Measurements from ENCODE around the gene TPRA1.

Gene TPRA1

GRCh38 chr3:127588806-127589577, 1.5 kb downstream of the TPRA1 start:
- no peak for DNase-seq

DNA sequence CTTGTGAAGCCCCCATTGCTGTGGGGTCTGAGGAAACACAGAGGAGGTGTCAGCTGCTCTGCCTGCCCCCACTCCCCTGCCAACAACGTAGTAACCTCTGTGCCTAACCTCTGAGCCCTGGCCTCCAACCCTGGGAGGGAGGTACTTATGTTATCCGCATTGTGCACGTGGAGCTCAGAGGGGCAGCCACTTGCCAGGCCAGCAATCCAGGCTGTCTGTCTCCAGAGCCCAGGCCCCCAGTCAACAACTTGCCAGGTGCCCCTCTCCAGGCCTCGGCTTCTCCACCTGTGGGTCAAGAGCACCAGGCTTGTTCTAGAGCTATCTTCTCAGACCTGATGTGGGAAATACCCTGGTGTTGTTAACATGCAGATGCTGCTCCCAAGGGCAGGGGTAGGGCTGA, 2.7 kb downstream of the TPRA1 start:
- no peak for DNase-seq

GRCh38 chr3:127585813-127586413, 4.6 kb downstream of the TPRA1 start:
- no peak for DNase-seq

- no peak for DNase-seq
These were observed 5.2 kb downstream of the TPRA1 start for GRCh38 chr3:127585163-127585812.

- no peak for DNase-seq
These were observed 5.8 kb downstream of the TPRA1 start for GRCh38 chr3:127584734-127585133.

GRCh38 chr3:127580327-127581060, 10.0 kb downstream of the TPRA1 start:
- DNase-seq = no peak

DNA sequence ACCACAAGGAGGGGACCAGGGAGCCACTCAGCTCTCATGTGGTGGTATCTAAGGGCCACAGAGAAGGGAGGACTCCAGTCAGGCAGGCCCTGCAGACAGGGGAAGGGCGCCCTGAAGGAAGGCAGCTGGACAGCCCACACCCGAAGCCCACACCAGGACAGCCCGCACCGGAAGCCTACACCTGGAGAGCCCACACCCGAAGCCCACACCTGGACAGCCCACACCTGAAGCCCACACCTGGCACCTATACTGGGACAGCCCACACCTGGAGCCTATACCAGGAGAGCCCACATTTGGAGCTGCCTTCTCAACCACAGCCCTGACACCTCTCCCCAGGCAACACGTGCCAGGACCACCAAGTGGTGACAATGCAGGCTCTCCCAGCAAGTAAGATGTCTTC, 11.7 kb downstream of the TPRA1 start:
- no peak for DNase-seq

DNA sequence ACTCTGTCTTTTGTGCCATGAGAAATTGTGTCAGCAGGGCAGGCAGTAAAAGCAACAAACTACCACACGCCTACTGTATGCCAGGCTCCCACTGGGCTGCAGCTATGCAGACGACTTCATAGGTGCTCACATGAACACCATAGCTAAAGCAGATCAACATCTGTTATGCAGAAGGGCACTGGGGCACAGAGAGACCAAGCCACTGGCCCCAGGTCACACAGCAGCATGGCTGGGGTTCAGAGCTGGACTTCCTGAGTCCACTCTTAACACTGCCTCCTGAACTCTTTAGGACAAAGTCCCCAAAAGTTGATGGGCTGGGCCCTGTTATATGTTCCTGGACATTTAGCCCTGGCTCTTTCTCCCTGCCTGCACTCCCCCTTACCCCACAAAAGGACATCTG, 12.4 kb downstream of the TPRA1 start:
- no peak for DNase-seq

GRCh38 chr3:127577448-127577847, 13.1 kb downstream of the TPRA1 start:
- no peak for DNase-seq

DNA sequence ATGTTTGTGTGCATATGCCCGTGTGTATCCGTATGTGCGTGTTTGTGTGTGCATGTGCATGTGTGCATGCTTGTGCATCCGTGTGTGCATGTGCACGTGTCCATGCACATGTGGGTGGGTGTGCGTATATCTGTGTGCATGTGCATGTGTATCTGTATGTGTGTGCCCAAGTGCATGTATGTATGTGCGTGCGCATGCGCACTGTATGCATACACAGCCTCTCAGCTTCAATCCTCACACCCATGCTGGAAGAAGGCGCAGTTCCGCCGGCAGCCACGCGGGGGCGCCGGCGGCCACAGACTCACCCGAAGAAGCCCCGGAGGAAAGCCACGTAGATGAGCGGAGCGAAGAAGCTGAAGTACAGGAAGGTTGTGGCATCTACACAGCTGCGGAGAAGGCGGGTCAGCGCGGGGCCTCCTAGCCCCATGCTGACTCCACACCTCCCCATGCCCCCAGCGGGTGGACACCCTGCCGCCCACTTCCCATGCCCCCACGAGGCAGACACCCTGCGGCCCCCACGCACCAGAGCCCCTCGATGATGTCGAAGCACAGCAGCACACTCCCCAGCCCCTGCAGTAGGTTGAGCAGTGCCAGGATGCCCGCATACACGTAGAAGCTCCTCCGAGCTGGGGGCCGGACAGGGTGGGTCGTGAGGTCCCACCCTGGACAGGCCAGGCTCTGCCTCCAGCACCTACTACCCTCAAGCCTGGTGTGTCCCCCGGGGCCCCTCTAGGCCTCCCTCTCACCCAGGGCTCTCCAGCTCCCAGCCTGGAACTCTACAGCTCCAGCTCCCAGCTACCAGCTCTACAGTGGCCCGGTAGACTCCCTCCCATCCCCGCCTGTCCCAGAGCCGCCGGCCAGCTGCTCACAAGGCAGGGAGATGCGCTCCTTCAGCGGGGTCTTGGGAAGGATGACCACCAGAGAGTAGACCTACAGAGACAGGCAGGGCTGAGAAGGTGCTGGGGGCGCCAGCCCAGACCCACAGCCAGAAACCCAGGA, 15.4 kb downstream of the TPRA1 start:
- peak; percentile 90 to 93 for DNase-seq

DNA sequence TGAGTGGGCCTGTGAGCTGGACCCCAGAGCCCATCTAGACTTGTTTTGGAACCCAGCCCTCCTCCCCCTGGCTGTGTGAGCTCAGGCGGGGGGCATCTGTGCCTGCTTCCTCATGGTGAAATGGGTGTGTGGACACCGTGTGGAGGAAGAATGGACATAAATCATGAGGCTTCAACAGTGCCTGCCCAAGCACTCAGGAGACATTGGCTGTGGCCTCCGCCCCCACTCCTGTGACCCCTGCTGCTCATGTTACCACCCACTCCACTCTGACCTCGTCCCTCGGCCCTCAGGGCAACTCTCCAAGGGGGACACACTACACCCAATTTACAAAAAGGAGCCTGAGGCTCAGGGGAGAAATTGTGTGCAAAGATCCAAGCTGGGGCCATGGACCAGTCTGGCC, 16.6 kb downstream of the TPRA1 start:
- no peak for DNase-seq

DNA sequence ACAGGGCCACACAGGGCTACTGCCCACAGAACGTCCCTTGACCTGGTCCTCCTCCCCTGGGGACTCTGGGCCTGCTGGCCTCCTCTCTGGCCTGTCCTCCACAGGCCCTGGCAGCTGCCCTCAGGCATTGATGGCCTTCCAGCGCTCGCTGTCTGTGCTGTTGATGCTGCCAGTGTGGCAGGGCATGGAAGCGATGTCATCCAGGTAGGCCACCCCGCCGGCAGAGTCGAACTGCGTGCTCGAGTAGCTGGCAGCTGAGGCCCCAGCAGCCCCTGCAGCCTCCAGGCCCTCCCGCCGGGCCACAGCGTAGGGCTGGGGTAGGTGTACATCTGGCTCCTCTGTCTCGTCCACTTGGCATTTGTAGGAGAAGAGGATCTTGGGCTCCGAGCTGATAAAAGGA, 17.1 kb downstream of the TPRA1 start:
- no peak for DNase-seq

GRCh38 chr3:127572735-127573134, 17.8 kb downstream of the TPRA1 start:
- no peak for DNase-seq

DNA sequence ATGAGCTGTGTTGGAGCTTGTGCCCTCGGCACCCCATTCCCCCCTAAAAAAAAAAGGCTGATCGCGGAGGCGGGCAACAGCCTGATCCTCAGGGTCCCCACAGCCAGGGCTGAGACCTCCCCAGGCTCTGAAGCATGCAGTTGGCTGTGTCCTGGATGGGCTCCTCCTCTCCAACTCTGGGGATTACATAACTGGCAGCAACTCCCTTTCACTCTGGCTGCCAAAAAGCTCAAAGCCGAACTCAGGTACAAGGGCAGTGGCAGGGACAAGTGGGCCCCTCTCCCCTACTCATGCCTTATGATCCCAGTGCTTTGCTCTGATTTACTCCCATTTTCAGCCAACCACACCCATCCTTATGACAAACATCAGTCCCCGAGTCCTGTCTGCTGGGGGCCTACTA, 18.3 kb downstream of the TPRA1 start:
- DNase-seq = no peak

GRCh38 chr3:127570520-127570919, 20.0 kb downstream of the TPRA1 start:
- DNase-seq = no peak

DNA sequence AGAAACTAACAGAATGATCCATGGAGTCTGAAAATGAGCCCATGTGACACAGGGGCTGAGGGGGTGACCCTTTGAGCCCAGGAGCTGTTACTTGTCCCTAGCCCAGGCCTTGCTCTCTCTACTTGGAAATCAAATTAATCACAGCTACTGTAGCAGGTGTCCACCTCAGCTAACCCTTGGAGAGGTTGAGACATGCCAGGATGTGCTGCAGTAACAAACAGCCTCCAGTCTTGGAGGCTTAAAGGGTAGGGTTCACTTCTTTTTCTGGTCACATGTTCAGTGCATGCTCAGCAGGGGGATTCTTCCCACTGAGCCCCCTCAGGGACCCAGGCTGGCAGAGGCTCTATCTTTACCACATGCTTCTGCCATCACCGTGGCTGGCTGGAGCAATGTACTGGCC, 21.4 kb downstream of the TPRA1 start:
- DNase-seq = no peak

DNA sequence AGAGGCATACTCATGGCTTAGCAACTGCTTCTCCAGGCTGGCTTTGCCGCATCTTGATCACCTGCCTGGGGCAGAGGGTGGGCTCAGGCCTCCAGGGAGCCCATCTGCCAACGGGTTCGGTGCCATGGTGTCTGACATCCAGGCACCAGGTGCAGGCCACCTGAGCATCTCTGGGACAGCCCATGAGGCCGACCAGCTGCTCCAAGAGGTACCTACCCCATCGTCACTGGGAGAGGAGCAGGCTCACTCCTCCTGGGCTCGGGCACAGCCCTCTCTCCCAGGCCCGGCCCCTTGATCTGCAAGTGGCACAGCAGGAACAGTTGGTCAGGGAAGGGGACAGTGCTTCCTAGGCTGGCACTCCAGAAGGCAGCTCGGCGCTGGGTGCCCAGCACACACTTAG, 21.9 kb downstream of the TPRA1 start:
- DNase-seq = no peak

GRCh38 chr3:127566833-127567232, 23.7 kb downstream of the TPRA1 start:
- DNase-seq = no peak

- no peak for DNase-seq
These were observed 24.8 kb downstream of the TPRA1 start for GRCh38 chr3:127565711-127566110.

DNA sequence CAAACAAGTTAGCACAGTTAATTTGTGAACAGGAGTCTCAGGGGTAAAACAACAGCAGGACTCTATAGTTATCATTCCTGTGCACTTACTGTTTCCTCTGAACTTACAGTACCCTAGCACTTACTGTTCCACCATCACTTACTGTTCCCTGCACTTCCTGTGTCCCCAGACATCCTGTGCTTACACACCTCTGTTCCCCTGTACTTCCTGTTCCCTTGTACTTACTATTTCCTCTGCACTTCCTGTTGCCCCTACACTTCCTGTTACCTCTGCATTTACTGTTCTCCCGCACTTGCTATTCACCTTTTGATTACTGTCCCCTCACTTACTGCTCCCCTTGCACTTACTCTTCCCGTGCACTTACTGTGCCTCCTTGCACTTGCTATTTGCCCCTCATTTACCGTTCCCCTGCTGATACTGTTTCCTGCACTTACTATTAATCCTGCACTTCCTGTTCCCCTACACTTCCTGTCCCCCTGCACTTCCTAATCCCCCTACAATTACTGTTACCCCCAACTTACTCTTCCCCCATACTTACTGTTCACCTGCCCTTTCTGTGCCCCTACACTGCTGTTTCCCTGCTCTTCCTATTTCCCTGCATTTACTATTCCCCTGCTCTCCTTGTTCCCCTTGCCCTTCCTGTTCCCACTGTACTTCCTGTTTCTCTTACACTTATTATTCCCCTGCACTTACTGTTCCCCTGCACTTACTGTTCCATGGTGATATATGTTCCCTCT, 30.3 kb downstream of the TPRA1 start:
- no peak for DNase-seq

- no peak for DNase-seq
These were observed 34.0 kb downstream of the TPRA1 start for GRCh38 chr3:127556565-127556964.

DNA sequence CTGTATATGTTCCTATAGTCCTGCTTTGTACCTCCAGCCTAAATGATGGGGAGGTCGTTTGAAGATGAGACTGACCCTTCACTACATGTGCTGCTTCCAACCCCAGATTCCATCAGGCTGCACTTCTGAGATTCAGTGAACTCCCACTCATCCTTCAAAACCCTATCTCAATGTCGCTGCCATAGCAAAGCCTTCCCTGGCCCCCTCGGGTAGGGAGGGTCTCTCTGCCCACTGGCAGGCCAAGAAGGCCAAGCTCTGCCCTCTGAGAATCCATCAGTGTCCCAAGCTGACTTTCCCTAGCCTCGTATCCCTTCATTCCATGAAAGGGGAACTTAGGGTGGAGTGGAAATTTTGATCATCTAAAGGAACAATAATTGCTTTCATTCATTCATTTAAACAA, 35.4 kb downstream of the TPRA1 start:
- DNase-seq = no peak
